ENCODE data around the gene PRSS23.
"Not testable (repeated sequence)": the region's sequence is repeated elsewhere in the genome, so short reads cannot be mapped to it uniquely, and the experiment has no call there.

The PRSS23 gene

DNA sequence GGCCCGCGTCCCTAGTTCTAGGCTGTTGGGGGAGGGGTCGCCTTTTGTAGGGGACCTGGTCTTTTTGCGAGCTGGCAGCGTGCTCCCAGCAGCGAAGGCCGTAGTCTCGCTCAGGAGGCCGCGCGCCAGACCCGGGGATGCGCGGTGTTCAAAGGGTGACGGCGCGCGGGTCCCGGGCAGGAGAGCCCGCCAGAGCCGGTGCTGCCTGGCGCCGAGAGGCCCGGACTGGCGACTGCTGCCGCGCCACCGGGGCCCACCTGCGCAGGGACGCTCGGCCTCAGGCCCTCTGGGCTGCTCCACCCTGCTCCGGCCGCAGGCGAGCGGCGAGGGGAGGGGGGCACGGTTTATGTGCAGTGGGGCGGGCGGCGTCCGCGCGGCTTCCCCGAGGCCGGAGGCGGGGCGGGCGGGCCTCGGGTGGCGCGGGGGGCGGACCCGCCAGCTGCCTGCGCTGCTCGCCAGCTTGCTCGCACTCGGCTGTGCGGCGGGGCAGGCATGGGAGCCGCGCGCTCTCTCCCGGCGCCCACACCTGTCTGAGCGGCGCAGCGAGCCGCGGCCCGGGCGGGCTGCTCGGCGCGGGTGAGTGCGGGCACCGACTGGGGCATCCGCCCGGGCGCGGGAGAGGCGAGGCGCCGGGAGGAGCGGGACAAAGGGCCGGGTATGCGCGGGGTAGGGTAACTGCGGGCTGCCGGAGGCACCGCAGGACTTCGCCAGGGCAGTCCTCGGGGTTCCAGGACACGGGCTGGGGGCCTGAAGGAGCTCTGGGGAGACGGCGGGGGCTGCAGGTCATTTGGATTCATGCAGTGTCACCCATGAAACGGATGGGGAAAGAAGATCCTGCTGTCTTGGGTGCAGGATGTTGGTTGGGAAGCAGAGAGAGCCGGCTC, at the start of gene PRSS23:
TSS of gene PRSS23 (plus strand) at position 467 of the 884 bp plus-strand sequence. CDS start 7,102 bp downstream, outside the sequence.
- DNase-seq (ENCODE audit: low read depth, low spot score): no peak

DNA sequence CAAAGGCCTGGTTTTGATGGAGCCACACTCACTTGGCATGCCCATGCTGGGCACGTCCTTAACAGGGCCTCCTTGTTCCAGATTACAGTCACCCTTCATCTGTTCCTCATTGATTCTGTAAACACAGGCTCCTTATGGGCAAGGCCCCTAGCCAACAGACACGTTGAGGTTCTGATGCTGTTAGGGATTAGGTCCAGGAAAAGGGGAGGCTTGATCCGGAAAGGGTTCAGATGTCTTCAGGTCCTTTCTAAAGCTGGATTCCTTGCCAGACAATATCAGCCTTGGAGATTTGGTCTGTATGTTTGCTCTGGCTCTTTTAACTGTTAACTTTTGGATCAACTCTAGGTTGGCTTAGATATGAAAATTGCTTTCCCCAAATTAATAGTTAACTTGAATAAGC, 46.9 kb upstream of the PRSS23 start:
- DNase-seq (ENCODE audit: low read depth, low spot score): no peak

DNA sequence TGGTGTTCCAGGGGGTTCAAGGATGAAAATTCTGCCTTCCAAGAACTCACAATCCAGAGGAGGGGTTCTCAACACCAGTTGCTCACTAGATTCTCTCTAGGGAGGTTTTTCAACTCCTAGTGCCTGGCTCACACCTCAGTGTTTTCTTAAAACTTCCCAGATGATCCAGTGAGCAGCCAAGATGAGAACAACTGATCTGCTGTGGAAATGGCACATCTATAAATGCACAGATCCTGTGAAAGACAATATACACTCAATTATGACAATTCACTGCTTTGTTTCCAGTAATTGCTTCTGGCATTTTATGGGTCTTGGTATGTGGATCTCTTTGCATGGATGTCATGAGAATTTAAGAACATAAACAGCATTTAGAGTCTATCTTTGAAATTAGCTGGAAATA, 45.2 kb upstream of the PRSS23 start:
- no peak for DNase-seq (ENCODE audit: low read depth, low spot score)

- no peak for DNase-seq (ENCODE audit: low read depth, low spot score)
Observed at GRCh38 chr11:86758171-86758570, 42.2 kb upstream of the PRSS23 start.

- no peak for DNase-seq (ENCODE audit: low read depth, low spot score)
Observed at GRCh38 chr11:86760577-86760976, 39.8 kb upstream of the PRSS23 start.

DNA sequence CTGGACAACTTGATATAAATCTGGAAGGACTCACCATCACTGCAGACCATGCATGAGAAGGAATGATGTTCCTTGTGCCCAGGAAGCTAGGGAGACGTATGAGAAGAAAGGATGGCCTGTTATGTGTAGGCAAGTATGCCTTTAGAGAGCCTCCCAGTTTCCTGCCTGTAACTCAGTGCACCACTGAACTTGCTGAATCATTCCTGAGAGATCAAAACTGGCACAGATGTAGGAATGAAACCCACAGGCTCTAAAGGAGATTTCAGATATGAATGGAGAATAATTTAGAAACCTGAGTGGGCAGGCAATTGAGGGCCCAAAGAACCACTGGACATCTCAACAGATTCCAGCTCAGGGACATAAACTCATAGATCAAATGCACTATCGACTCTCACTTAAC, 38.4 kb upstream of the PRSS23 start:
- no peak for DNase-seq (ENCODE audit: low read depth, low spot score)

GRCh38 chr11:86765203-86765602, 35.1 kb upstream of the PRSS23 start:
- no peak for DNase-seq (ENCODE audit: low read depth, low spot score)

GRCh38 chr11:86765878-86766277, 34.5 kb upstream of the PRSS23 start:
- no peak for DNase-seq (ENCODE audit: low read depth, low spot score)

GRCh38 chr11:86769219-86769618, 31.1 kb upstream of the PRSS23 start:
- no peak for DNase-seq (ENCODE audit: low read depth, low spot score)

DNA sequence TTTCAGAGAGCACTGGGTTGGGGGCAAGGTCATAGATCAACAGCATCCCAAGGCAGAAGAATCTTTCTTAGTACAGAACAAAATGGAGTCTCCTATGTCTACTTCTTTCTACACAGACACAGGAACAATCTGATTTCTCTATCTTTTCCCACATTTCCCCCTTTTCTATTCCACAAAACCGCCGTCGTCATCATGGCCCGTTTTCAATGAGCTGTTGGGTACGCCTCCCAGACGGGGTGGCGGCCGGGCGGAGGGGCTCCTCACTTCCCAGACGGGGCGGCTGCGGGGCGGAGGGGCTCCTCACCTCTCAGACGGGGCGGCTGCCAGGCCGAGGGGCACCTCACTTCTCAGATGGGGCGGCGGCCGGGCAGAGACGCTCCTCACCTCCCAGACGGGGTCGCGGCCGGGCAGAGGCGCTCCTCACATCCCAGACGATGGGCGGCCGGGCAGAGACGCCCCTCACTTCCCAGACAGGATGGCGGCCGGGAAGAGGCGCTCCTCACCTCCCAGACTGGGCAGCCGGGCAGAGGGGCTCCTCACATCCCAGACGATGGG, 29.8 kb upstream of the PRSS23 start:
- DNase-seq (ENCODE audit: low read depth, low spot score): not testable (repeated sequence)

DNA sequence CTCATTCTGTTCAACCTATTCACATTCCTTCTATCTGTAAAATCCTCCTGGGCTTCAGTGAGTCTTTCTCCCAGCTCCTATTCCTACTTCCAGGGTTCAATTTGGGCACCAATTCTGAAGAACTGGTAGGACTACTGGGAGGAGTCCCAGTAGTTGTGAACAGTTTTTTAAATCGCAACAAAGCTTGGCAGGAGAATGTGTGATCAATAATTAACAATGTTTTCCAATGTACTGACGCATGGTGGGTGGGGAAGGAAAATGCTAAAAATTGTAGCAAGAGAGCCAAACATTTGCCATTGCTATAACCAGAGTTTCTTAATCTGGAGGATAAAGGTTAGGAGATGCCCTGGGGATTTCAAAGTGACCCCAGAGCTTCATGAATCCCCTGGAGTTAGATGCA, 27.3 kb upstream of the PRSS23 start:
- DNase-seq (ENCODE audit: low read depth, low spot score): no peak

DNA sequence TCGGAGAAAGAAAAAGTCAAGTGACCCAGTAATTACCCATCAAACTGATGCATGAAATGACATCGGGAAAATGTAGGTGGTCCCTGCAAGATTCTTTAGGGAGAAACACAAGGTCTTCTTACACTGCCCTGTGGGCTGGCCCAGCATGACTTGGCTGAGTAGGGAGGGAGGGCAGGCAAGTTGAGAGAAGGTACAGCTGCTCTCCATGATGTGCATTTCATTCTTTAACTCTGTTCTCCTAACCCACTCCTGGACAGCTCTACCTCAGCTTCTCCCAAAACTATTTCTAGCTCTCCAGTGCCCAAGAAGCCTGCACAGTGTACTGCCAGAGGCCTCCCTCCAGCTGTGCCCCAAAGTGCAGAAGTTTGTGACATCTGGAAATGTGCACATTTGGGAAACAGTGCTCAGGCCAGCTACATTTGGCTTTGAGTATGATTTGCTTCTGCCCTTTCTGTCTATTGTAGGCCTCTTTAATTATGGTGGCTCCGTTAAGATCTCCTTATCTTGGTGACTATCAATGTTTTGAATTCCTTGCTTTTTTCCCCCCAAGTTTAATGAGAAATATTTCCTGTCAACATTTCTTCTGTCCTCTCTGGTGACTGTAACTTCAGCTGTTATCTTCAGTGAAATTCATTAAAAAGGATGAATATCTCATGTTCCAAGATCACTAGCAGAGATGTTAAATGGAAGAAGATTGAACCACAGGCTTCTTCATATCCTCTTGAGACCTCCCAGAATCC, 26.7 kb upstream of the PRSS23 start:
- no peak for DNase-seq (ENCODE audit: low read depth, low spot score)

DNA sequence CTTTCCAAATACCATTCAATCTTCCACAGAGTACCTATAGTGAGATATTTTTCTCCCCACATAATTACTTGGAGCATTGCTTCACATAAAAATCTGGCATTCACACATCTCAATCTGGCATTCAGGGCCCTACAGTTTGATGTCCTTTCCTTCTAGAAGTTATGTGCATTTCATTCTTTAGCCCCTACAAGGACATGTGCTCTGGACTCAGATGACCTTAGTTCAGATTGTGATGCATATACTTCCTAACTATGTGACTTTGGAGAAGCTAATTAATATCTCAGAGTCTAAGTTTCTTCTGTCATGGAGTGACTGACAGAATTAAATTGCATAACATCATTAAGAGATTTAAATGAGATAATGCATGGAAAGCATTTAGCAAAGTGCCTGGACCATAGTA, 25.9 kb upstream of the PRSS23 start:
- no peak for DNase-seq (ENCODE audit: low read depth, low spot score)

DNA sequence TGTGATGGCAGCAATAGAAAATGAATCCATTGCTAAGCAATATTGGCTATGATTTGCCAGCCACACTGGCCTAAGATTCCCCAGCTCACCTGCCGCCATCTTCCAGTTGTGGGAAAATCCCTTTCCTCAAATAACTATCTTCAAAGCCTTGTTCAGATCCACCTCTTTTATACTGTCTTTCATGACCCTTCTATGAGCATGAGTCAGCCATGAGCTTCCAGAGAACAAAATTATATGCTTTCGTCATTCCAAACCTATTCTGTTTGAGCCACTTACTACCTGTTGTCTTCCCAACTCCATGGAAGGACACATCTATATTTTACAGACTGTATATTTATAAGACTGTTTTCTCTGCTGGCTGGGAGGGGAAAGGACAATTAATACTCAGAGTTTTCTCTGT, 25.0 kb upstream of the PRSS23 start:
- no peak for DNase-seq (ENCODE audit: low read depth, low spot score)

- DNase-seq (ENCODE audit: low read depth, low spot score): no peak
Observed at GRCh38 chr11:86781546-86781945, 18.8 kb upstream of the PRSS23 start.

GRCh38 chr11:86782742-86783141, 17.6 kb upstream of the PRSS23 start:
- DNase-seq (ENCODE audit: low read depth, low spot score): no peak

- no peak for DNase-seq (ENCODE audit: low read depth, low spot score)
Observed at GRCh38 chr11:86783661-86784060, 16.7 kb upstream of the PRSS23 start.

DNA sequence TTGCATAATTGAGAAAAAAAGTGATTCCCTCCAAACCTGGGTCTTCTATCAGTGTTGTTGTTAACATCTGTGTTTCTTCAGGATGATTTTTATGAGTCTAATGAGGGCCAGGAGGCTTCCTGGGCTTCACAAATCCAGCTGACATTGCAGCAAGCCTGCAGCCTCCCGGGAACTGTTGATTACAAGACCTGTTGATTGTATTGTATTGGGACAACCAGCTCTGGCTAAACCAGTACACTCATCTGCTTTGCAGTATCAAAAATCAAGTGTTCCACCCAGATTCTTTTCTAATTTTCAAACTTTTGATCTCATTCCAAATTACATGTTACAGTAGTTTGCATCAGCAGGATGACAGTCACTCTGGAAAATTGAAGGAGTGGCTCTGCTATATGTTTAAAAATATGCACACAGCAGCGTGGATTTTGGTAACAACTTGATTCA, 16.1 kb upstream of the PRSS23 start:
- no peak for DNase-seq (ENCODE audit: low read depth, low spot score)

GRCh38 chr11:86785576-86785975, 14.8 kb upstream of the PRSS23 start:
- no peak for DNase-seq (ENCODE audit: low read depth, low spot score)

DNA sequence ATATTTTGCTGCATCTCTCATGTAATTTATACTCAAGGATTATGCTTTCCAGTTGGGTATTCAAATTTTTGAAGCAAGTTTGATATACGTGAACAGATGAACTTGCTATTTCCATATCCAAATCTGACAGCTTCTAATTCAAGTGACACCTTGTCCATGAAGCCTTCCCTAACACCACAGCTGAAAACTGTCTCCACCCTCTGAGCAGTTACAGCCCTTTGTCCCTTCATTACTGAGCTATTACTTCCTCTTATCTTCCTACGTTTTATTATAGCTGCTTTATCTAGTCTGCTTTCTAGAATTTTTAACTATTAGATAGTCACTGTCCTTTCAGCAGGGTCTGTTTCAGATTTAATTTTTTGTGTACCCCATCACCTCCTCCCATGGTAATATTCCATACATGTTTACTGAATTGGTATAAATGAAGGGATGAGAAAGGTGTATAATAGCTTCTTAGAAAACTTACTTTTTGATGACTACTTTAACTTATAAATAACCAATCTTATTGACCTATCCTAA, 13.3 kb upstream of the PRSS23 start:
- no peak for DNase-seq (ENCODE audit: low read depth, low spot score)

DNA sequence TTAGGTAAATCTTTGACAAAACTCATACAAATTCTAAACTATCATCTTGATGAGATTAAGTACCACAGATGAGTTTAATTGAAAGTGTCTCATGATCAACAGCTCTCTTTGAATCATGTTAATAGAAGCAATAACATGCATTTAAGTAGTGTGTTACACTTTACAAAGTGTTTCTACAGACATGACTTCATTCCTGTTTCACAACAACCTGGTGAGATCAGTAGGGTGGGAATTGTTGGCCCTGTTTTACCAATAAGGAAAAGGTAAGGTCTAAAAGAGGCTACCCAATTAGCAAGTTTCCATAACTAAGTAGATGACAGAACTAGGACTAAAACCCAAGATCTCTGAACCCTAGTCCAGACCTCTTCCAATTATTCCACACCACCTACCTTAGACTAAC, 12.7 kb upstream of the PRSS23 start:
- DNase-seq (ENCODE audit: low read depth, low spot score): no peak

DNA sequence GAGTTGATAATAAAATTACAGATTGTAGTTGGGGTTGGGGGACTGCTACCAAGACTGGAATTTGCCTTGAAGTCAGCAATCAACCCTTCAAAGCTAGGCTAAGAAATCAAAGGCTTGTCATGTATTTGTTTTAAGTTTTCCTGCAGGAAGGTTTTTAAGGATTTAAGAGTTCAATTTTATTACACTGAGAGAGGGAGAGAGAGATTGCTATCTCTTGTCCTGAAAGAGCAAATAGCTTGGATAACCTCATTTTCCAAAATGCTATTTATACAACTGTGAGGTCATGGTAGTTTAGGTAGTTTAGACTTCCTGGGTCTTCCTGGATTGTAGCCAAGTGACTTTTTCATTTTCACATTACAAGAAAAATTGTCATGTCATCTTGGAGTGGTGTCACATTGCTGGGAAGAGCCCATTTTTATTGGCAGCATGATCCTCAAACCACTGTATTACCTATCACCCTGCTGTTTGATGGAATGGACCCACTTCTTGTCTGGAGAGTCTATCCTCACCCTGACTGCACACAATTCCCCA, 10.1 kb upstream of the PRSS23 start:
- no peak for DNase-seq (ENCODE audit: low read depth, low spot score)

Data from iPS DF 19.7 (cell line).